ENCODE data around the gene CTDP1. TPM values are rescaled to one million over a fixed set of nuclear protein-coding genes. Genes with fewer than 3 reads are reported as not detected.
"Not testable (repeated sequence)": the region's sequence is repeated elsewhere in the genome, so short reads cannot be mapped to it uniquely, and the experiment has no call there.

The CTDP1 gene
- total RNA-seq, 3 donors from 2014 or later: 15.0 to 21.0 (median 19.9) TPM

DNA sequence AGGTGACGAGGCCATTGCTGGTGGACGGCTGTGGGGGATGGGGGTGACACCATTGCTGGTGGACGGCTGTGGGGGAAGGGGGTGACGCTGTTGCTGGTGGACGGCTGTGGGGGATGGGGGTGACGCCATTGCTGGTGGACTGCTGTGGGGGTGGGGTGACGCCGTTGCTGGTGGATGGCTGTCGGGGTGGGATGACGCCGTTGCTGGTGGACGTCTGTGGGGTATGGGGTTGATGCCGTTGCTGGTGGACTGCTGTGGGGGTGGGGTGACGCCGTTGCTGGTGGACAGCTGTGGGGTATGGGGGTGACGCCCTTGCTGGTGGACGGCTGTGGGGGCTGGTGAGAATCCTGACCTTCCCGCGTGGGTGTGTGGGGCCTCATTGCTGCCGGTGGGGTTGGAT lies 47.1 kb downstream of the CTDP1 start:
- no peaks in the 10 kb centered on the region for H3K27me3 ChIP-seq
- no peak overlapping the region for H3K27ac ChIP-seq
- DNase-seq (ENCODE audit: low spot score in 2 of 2): no peak
- no peaks in the 10 kb centered on the region for H3K36me3 ChIP-seq
- no peak overlapping the region for H3K4me3 ChIP-seq
- intact Hi-C loops (cut with DNase I; ENCODE audit: low total_unique reads): no loop called here
- no peak for TF ChIP-seq POLR2AphosphoS5 (IDR thresholded peaks at IDR 0.05)
- no peak for TF ChIP-seq POLR2A (IDR thresholded peaks at IDR 0.05)
- TF ChIP-seq, protein P1, sequence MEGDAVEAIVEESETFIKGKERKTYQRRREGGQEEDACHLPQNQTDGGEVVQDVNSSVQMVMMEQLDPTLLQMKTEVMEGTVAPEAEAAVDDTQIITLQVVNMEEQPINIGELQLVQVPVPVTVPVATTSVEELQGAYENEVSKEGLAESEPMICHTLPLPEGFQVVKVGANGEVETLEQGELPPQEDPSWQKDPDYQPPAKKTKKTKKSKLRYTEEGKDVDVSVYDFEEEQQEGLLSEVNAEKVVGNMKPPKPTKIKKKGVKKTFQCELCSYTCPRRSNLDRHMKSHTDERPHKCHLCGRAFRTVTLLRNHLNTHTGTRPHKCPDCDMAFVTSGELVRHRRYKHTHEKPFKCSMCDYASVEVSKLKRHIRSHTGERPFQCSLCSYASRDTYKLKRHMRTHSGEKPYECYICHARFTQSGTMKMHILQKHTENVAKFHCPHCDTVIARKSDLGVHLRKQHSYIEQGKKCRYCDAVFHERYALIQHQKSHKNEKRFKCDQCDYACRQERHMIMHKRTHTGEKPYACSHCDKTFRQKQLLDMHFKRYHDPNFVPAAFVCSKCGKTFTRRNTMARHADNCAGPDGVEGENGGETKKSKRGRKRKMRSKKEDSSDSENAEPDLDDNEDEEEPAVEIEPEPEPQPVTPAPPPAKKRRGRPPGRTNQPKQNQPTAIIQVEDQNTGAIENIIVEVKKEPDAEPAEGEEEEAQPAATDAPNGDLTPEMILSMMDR (IDR thresholded peaks at IDR 0.05): no peak
- no peaks in the 10 kb centered on the region for H3K4me1 ChIP-seq
- no peaks in the 10 kb centered on the region for H3K9me3 ChIP-seq

DNA sequence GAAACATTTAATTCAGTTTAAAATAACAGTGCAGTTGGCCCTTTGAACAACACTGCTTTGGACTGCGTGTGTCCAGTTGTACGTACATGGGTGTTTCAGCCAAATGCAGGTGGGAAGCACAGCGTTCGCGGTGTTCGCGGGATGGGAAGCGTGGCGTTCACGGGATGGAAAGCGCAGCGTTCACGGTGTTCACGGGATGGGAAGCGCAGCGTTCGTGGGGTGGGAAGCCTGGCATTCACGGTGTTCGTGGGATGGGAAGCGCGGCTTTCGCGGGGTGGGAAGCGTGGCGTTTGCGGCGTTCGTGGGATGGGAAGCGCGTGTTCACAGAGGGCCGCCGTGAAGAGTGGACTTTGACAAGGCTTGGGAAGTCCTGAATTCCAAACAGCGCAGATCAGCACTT lies 47.6 kb downstream of the CTDP1 start:
- Histone ChIP-seq H3K36me3 (no peaks in the 10 kb centered on the region), H3K27me3 (no peaks in the 10 kb centered on the region), H3K4me1 (no peaks in the 10 kb centered on the region), H3K9me3 (no peaks in the 10 kb centered on the region), H3K27ac (no peak overlapping the region), H3K4me3 (no peak overlapping the region)
- intact Hi-C loops (cut with DNase I; ENCODE audit: low total_unique reads): no loop called here
- no peak for DNase-seq (ENCODE audit: low spot score in 2 of 2)
- TF ChIP-seq POLR2AphosphoS5 (IDR thresholded peaks at IDR 0.05) (no peak), POLR2A (IDR thresholded peaks at IDR 0.05) (no peak)
- TF ChIP-seq, protein P1 (IDR thresholded peaks at IDR 0.05): no peak

DNA sequence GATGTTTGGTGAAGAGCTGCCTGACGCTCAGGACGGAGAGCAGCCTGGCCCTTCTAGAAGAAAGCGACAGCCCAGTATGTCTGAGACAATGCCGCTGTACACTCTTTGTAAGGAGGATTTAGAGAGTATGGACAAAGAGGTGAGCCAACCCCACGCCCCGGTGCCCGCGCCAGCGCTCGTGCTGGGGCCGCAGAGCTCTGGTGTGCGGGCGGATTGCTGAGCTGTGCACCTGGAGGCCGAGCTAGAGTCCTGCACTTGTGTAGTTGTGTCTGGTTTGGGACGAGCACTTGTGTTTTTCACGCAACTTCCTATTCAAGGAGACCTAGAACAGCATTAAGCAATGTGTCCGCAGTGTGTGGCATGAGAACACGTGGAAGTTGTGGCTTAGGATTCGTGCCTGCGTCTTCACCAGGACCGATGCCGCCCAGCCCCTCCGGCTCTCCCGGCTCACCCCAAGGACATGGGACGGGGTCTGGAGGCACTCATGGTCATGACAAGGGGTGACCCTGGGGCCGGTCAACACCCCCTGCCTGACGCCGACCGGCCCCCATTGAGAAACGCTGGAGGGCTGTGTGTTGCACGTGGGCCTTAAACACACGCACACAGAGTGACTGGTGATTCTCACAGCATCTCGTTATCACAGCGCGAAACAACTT lies 49.5 kb downstream of the CTDP1 start:
- TF ChIP-seq, protein P1 (IDR thresholded peaks at IDR 0.05): no peak
- no peak for TF ChIP-seq POLR2A (IDR thresholded peaks at IDR 0.05)
- no peak for TF ChIP-seq POLR2AphosphoS5 (IDR thresholded peaks at IDR 0.05)
- Histone ChIP-seq H3K4me3 (no peak overlapping the region), H3K27me3 (no peaks in the 10 kb centered on the region), H3K36me3 (no peaks in the 10 kb centered on the region), H3K27ac (no peak overlapping the region), H3K4me1 (no peaks in the 10 kb centered on the region), H3K9me3 (peaks cover 0 to 6% of the 10 kb centered on the region in 2 donors)
- no peak for DNase-seq (ENCODE audit: low spot score in 2 of 2)
- intact Hi-C loops (cut with DNase I; ENCODE audit: low total_unique reads): no loop called here

DNA sequence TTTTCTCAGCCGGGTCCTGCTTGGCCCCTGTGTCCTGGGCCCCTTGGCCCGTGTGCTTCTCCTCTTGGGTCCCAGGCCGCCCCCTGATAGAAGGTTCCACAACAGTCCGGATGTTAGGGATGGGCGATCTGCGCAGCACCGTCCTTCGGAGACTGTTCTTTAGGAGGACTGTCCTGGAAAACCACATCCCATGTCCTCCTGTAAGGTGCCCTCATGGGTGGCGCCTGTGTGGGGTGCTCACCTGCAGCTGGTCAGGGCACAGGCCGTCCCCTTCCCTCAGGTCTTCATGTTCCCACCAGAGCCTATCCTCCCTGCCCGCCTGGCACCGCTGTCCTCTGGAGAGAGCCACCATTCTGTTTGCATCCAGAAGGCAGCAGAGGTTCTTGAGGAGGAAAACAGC lies 50.0 kb downstream of the CTDP1 start:
- TF ChIP-seq POLR2AphosphoS5 (IDR thresholded peaks at IDR 0.05): no peak
- no peak for TF ChIP-seq POLR2A (IDR thresholded peaks at IDR 0.05)
- TF ChIP-seq, protein P1 (IDR thresholded peaks at IDR 0.05): no peak
- Histone ChIP-seq H3K9me3 (peaks cover 0 to 6% of the 10 kb centered on the region in 2 donors), H3K36me3 (no peaks in the 10 kb centered on the region), H3K27me3 (no peaks in the 10 kb centered on the region), H3K4me1 (no peaks in the 10 kb centered on the region), H3K27ac (no peak overlapping the region), H3K4me3 (no peak overlapping the region)
- DNase-seq (ENCODE audit: low spot score in 2 of 2): no peak
- intact Hi-C loops (cut with DNase I; ENCODE audit: low total_unique reads): no loop called here

DNA sequence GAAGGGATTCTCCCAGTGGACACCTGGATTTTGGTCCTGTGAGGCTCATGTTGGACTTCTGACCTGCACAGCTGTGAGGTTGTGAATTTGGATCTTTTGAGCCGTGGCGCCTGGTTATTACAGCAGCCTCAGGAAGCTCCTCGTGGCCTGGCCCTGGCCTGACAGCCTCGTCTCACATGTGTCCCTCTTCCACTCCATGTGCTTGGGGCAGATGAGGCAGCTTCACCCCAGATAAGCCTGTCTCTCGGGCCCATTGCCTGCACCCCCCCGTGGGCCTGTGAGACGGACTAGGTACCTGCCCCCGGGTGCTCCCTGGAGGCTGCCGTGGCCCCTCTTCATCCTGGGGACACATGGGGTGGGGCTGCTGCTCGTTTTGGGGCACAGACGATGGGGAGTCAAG lies 51.2 kb downstream of the CTDP1 start:
- intact Hi-C loops (cut with DNase I; ENCODE audit: low total_unique reads): no loop called here
- H3K4me3 ChIP-seq: no peak overlapping the region
- no peak for TF ChIP-seq POLR2A (IDR thresholded peaks at IDR 0.05)
- TF ChIP-seq, protein P1 (IDR thresholded peaks at IDR 0.05): no peak
- TF ChIP-seq POLR2AphosphoS5 (IDR thresholded peaks at IDR 0.05): no peak

DNA sequence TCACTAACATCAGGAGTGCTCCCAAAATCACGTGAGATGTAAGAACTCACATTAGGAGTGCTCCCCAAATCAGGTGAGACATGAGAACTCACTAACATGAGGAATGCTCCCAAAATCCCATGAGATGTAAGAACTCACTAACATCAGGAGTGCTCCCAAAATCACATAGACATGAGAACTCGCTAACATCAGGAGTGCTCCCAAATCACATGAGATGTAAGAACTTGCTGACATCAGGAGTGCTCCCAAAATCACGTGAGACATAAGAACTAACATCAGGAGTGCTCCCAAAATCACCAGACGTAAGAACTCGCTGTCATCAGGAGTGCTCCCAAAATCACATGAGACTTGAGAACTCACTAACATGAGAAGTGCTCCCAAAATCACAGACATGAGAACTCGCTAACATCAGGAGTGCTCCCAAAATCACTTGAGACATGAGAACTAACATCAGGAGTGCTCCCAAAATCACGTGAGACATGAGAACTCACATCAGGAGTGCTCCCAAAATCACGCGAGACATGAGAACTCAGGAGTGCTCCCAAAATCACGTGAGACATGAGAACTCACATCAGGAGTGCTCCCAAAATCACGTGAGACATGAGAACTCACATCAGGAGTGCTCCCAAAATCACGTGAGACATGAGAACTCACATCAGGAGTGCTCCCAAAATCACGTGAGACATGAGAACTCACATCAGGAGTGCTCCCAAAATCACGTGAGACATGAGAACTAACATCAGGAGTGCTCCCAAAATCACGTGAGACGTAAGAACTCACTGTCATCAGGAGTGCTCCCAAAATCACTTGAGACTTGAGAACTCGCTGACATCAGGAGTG lies 52.5 kb downstream of the CTDP1 start:
- H3K4me3 ChIP-seq; H3K36me3 ChIP-seq; H3K4me1 ChIP-seq; H3K9me3 ChIP-seq; DNase-seq (ENCODE audit: low spot score in 2 of 2); H3K27ac ChIP-seq; intact Hi-C loops (cut with DNase I; ENCODE audit: low total_unique reads); H3K27me3 ChIP-seq: not testable (repeated sequence)

More for the DNA sequence above, 51.2 kb downstream of the CTDP1 start:
- DNase-seq (ENCODE audit: low spot score in 2 of 2): no peak
- no peaks in the 10 kb centered on the region for H3K27me3 ChIP-seq
- no peak overlapping the region for H3K27ac ChIP-seq
- no peaks in the 10 kb centered on the region for H3K36me3 ChIP-seq
- H3K9me3 ChIP-seq: peaks cover 0 to 6% of the 10 kb centered on the region in 2 donors
- H3K4me1 ChIP-seq: no peaks in the 10 kb centered on the region
